H1 (cell line): ENCODE data around the gene CDKN2C. TPM values are rescaled to one million over a fixed set of nuclear protein-coding genes. Genes with fewer than 3 reads are reported as not detected.

Experiments
- CEBPB ChIP-seq: IDR thresholded peaks from 2 replicates; pipeline ENCODE4 v1.6.1; 2012; ENCODE audit warnings: low read depth, low read length
- CTCF ChIP-seq, 3 experiments: IDR thresholded peaks; 1 replicate in 2 of 3; 2 replicates in 1 of 3; pipeline versions ENCODE4 v1.5.1 to v1.6.1; 2011; ENCODE audit warnings: low read length in 3 of 3, mild to moderate bottlenecking in 3 of 3, inconsistent platforms in 2 of 3, low read depth in 1 of 3, moderate library complexity in 1 of 3; ENCODE audit not compliant: insufficient read depth in 1 of 3; ENCODE audit errors: control extremely low read depth in 1 of 3
- EGR1 ChIP-seq: IDR thresholded peaks from 2 replicates; pipeline ENCODE4 v1.6.1; 2011; ENCODE audit warnings: low read depth, low read length, borderline replicate concordance
- POLR2A ChIP-seq, 2 experiments: IDR thresholded peaks; 1 replicate in 1 of 2; 2 replicates in 1 of 2; pipeline ENCODE4 v1.6.1; 2011; ENCODE audit warnings: low read depth in 2 of 2, low read length in 2 of 2, mild to moderate bottlenecking in 2 of 2; ENCODE audit errors: control extremely low read depth in 1 of 2
- POLR2AphosphoS5 ChIP-seq: IDR thresholded peaks from 2 replicates; pipeline ENCODE4 v1.6.1; 2011; ENCODE audit warnings: low read depth, low read length
- RAD21 ChIP-seq, 2 experiments: IDR thresholded peaks in 1 of 2; conservative IDR thresholded peaks in 1 of 2; 2 replicates each; pipeline ENCODE4 v1.6.1; 2011; ENCODE audit warnings: low read depth in 2 of 2, low read length in 2 of 2, improper control_type of control experiment in 1 of 2, inconsistent platforms in 1 of 2, mild to moderate bottlenecking in 1 of 2, moderate library complexity in 1 of 2
- SIRT6 ChIP-seq: IDR thresholded peaks from one replicate; pipeline ENCODE4 v1.7.1; 2012; ENCODE audit warnings: low read length, inconsistent platforms
- SP2 ChIP-seq: IDR thresholded peaks from 2 replicates; pipeline ENCODE4 v1.6.1; 2012; ENCODE audit warnings: mild to moderate bottlenecking, low read length, inconsistent platforms
- polyA plus RNA-seq, 7 experiments: library from polyadenylated mRNA; depleted of rRNA in 3 of 7; stranded (reverse) in 5 of 7; unstranded in 2 of 7; fragments of >200 nt in 5 of 7; fragments of 200-250 nt in 2 of 7; gene quantifications; 1 replicate in 5 of 7; 2 replicates in 1 of 7; 4 replicates in 1 of 7; pipeline versions ENCODE4 v1.2.1 to v1.2.3, GENCODE V29; 2011 to 2013; ENCODE audit warnings: missing spikeins in 2 of 7, mixed read lengths in 2 of 7
- total RNA-seq: library from RNA; stranded (reverse); fragmentation: NEBNext Ultra II Directional; extraction: Animal tissue kit (Norgen Biotek cat#: 25700); gene quantifications from 2 replicates; pipeline ENCODE4 v1.2.1, GENCODE V29; 2021

Gene CDKN2C
- total and polyA plus RNA-seq, 2 of the 8 experiments (the other 6 are each of a cell fraction or from before 2014, with no cell fraction given), result not detected

GRCh38 chr1:50959913-50960844, 9.9 kb upstream of the CDKN2C start, which contains the start of gene FAF1 (continued):
- TF ChIP-seq CTCF (IDR thresholded peaks at IDR 0.05; ENCODE audit: control extremely low read depth in 1 of 3, insufficient read depth in 1 of 3, low read depth in 1 of 3, low read length in 3 of 3), result peak; percentile 3 to 60 (median 57)
- TF ChIP-seq EGR1, result no peak
- no peak for TF ChIP-seq SP2
- no peak for TF ChIP-seq SIRT6
- TF ChIP-seq POLR2AphosphoS5, result peak; percentile 70
- TF ChIP-seq RAD21 (IDR thresholded peaks at IDR 0.05 in 1 of 2, conservative IDR thresholded peaks at IDR 0.05 in 1 of 2; ENCODE audit: low read depth in 2 of 2, low read length in 2 of 2), result peak; percentile 28 to 44; a peak in 3 of 4 replicates
- peak; percentile 83 to 89 for TF ChIP-seq POLR2A (IDR thresholded peaks at IDR 0.05; ENCODE audit: control extremely low read depth in 1 of 2, low read depth in 2 of 2, low read length in 2 of 2)
- 0 out of 2 replicates have a peak, but pooled peaks have one; percentile 1 for TF ChIP-seq CEBPB
